T-helper 2 cell (primary cell): ENCODE data around the gene LCE3C.
A peak's percentile ranks its signal among the peaks of the same experiment; 100 is the strongest.
"Not testable (repeated sequence)": the region's sequence is repeated elsewhere in the genome, so short reads cannot be mapped to it uniquely, and the experiment has no call there.

ENCODE experiments used
- DNase-seq, 5 experiments: peaks; one replicate each; pipeline versions ENCODE4 v3.0.0 to v3.0.0-alpha.2; 2012 to 2022
- total RNA-seq, 2 donors: gene quantifications; one replicate each; lab custom pipeline; 2026; lab: John Stamatoyannopoulos, UW

LCE3C gene, protein sequence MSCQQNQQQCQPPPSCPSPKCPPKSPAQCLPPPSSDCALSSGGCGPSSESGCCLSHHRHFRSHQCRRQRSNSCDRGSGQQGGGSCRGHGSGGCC
- 0 reads per million in 2 donors for total RNA-seq

DNA sequence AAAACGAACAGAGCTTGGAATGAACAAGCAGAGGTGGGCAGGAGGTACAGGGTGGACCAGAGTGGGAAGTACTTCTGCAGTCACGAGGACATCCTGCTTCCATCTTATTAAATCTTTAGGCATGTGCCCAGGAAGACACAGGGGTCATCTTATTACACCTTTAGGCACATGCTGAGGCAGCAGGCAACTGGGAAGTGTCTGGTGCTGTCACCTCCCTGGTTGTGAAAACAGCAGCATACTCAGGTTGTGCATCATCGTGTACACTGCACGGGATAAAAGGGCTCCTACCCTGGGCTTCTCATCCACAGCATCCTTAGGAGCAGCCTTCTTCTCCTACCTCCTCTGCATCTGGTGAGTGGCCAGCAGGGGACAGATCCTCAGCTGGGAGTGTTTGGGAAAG is at the start of gene LCE3C:
Gene LCE3C, plus strand, starts transcription at position 301 of the 400 bp plus-strand sequence. CDS start 498 bp downstream, outside the sequence.
- DNase-seq, result no peak

DNA sequence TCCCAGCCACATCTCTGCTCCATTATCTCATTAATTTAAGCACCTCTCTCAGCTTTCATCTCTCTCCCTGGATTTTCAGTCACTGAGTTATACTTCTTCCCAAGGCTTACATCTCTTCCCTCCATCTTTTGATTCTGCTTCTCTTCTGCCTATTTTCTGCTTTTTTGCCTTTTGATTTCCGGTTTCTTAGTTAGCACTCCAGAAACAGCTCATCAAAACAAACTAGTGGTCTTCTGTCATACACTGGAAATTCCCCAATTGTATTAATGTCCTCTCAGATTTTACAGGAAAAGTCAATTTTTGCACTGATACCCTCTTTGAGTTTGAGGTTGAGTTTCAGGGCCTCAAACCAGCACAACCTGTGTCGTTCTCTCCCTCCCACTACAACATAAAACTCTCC is 34.9 kb upstream of the LCE3C start:
- DNase-seq, result peak in 1 of 5 experiments; percentile 29

DNA sequence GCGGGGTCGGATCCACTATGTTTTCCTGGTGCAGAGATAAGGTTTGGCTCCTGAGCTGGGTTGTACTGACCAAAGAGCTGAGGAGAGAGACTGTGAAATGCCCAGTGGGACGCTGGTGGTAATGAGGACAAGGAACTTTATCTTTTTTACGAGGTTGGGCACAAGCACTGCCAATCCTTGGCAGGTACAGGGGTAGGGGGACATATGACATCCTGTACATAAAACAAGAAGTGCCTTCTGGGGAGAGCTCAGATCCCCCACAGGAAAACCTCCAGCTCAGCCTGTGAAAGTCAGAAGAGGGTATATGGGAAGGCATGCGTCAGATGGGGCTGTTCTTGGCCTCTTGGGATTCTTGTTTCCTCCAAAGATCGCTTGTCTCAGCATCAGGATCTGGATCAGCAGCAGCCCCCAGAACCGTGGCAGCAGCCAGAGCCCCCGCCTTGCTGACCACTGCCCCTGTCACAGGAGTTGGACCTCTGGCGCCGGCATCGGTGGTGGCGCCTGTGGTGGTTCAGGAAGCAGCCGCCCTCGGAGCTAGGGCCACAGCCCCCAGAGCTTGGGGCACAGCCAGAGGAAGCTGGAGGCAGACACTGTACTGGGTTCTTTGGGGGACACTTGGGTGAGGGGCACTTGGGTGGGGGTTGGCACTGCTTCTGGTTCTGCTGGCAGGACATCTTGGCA is 34.4 kb upstream of the LCE3C start:
- DNase-seq, result no peak

DNA sequence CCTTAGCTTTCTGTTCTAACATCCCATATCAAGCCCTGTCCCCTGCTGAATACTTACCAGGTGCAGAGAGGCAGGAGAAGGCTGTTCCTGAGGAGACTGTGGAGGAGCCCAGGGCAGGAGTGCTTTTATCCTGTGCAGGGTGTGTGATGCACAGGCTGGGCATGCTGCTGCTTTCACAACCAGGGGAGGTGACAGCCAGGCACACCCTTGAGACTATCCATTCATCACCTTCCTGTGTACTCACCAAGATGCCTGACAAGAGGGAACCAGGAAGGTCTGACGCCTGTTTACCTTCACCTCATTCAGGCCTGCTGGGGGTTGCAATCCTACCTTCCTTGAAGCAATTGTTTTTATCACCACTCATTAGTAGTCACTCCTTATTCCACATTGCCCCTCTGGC is 33.4 kb upstream of the LCE3C start, which contains the start of gene LCE3E:
Gene LCE3E, minus strand, starts transcription at position 100 of the 400 bp plus-strand sequence. CDS start 572 bp downstream, outside the sequence.
- DNase-seq, result no peak

DNA sequence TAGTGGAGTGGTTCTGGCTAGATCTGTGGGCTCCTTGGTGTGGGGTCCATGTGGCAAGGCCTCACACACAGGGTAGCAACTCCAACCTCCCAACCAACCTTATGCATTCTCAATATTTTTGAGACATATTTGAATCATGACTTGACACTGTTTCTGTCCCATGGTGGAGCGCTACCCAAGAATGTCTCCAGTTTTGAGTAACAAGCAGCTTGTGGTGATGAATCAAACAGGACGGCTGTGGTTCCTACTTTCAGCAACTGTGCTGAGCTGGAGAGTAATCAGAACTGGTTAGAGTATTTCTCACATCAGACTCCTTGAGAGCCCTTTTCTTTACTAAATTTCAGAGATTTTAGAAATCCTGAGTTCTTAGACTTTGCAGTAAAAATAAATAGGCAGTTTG is 22.9 kb upstream of the LCE3C start:
- peak in 1 of 5 experiments; percentile 88 for DNase-seq

DNA sequence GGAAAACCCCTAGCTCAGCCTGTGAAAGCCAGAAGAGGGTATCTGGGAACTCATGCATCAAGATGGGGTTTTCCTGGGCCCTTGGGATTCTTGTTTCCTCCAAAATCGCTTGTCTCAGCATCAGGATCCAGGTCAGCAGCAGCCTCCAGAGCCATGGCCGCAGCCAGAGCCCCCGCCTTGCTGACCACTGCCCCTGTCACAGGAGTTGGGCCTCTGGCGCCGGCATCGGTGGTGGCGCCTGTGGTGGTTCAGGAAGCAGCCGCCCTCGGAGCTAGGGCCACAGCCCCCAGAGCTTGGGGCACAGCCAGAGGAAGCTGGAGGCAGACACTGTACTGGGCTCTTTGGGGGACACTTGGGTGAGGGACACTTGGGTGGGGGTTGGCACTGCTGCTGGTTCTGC is 20.5 kb upstream of the LCE3C start:
- not testable (repeated sequence) for DNase-seq

DNA sequence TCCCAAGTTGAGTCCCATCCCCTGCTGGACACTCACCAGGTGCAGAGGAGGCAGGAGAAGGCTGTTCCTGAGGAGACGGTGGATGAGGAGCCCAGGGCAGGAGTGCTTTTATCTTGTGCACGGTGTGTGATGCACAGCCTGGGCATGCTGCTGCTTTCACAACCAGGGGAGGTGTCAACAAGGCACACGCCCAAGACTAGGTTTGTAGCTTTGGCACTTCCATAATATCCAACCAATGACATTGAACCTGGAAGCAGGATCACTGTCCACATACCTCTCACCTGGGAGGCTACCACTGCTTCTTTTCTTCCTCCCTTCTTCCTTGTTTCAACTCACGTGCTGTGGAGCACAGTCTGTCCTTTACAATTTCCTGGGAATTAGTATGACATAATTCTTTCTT is 19.6 kb upstream of the LCE3C start, which contains the start of gene LCE3D:
Gene LCE3D, minus strand, starts transcription at position 84 of the 400 bp plus-strand sequence. CDS start 580 bp downstream, outside the sequence.
- DNase-seq, result no peak

DNA sequence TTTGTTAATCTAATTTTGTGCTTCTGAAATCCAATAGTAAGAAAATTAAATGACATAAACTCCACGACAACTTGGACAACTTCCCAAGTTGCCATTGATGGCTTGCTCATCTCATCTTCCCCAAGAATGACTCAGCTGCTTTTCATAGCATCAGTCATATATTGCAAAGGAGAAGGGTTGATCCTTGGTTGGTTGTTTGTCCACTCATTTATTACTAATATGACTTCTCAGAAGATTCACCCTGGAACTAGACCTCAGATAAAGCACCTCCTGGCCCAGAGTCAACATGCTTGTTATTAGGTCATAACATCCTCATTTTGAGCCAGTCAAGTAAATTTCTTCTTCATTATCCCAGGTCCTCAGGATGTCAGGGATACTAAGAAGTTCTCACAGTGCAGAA is 17.4 kb upstream of the LCE3C start:
- no peak for DNase-seq

DNA sequence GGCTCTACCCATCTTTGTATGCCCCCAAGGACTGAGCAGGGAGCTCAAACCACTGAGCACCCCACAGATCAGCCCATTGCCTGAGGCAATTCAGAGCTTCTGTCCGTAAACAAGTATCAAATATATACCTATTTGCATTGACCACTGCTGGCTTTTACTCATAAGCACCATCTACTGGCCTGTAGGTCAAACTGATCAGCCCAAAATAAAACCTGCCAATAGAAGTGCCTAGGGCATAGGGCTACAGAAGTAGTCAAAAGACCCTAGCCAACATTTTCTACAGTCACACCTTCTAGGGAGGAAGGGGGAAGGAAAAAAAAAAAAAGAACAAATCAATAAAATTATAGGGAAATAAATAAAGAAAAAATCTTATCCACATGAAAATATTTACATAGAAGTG is 14.4 kb upstream of the LCE3C start:
- no peak for DNase-seq

DNA sequence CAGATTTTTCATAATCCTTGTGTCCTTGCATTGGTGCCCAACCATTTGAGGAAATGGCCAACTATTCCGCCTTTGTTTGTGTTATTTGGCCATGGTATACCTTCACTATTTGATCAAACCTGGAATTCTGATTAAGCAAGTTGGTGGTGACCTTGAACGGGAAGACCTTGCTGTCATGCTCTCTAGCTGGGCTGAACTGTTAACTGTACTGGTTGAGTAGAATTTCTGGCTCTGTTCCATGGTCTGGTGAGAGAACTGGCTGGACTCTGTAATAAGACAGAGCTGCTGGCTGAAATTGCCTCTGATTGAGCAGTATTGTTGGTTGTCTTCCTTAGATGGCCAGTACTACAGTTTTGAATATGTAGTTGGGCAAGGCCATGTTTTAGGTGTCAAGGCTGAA is 3.0 kb upstream of the LCE3C start:
- no peak for DNase-seq

DNA sequence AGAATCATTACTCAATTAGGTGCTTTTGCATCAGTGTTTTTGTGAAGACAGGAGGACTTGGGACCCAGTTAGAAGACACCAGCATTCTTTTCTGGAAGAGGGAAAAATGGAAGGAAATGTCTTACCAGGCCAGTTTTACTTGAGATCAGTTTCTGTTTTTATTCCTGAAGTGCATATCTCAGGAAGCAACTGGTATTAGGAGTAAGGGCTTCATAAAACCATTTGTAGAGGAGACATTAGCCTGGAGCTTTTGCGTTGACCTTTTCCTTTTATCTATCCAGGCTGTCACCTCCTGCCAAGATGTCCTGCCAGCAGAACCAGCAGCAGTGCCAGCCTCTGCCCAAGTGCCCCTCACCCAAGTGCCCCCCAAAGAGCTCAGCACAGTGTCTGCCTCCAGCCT is 13.5 kb downstream of the LCE3C start, which contains the start of gene LCE3B:
Gene LCE3B, plus strand, starts transcription at position 301 of the 400 bp plus-strand sequence. Its CDS starts 0 bp downstream, at position 301.
- no peak for DNase-seq

DNA sequence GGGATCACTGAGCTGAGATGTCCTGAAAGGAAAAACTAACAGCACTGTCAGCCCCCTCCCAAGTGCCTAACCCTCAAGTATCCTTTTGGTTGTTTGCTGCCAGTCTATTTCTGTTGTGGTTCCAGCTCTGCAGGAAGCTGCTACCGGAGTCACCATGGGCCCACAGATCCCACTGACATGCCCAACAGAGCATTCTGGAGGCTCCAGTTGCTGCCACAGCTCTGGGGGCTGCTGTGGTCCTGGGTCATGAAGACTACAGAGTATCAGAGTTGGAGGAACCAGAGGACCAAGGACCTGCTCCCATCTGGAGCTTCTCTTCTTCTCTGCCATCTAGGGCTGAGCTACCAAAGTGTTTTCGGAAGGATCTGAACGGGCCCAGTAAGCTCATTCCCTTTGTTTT is 22.0 kb downstream of the LCE3C start:
- DNase-seq, result no peak

DNA sequence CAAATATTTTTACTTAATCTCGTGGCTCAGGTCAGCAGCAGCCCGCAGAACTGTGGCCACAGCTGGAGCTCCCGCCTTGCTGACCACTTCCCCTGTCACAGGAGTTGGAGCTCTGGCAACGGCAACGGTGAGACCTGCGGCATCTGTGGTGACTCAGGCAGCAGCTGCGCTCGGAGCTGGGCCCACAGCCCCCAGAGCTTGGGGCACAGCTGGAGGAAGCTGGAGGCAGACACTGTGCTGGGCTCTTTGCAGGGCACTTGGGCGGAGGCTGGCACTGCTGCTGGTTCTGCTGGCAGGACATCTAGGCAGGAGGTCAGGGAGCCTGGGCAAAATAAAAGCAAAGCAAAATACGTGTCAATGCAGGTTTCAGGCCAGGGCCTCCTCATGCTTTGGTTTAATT is 22.8 kb downstream of the LCE3C start, which contains the start of gene LCE3A:
Gene LCE3A, minus strand, starts transcription at position 301 of the 400 bp plus-strand sequence. Its CDS starts 0 bp downstream, at position 301.
- DNase-seq, result peak in 1 of 5 experiments; percentile 46

DNA sequence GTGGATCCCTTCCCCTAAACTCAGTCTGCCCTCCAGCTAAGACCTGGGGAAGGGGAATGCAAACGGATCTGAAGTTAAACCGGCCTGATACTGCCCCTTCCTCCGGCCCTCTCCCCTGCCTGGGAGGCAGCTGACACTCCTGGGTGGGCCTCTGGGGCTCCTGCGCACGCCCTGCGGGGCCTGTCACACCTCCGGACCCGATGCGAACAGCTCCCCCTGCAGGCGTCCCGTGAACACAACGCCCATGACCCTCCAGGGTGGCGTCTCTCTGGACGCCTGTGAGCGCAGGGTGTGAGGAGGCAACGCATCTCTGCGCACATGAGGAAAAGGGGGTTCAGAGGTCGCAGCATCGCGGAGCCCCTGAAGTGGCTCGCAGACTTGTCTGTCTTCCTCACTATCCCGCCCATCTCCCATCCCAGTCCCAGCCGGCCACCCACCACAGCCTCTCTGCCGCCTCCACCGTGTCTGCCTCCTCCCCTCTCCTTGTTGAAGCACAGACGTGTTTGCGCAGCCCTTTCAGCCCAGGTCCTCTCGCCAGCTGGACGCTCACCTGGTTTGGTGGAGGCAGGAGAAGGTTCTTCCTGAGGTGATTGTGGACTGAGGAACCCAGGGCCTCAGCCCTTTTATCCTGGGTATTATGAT is 23.3 kb downstream of the LCE3C start:
- DNase-seq, result peak in 1 of 5 experiments; percentile 35

DNA sequence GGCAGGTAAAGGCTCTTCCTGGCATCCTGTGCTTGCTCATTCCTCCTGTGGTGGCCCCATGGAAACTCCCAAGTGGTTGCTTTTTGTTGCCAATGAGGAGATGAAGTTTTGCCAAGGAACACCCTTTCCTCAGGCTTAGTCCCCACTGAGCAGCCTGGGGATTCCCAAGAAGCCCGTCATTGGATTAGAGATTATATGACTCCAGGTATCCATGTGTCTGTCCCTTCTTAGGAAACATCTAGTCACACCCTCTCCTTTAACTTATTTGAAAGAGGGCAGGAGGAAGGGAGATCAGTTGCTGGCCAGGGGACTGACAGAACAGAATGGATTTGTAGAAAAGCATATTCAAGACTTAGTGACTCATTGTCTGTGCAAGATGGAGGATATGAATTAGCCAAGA is 26.7 kb downstream of the LCE3C start:
- DNase-seq, result no peak

DNA sequence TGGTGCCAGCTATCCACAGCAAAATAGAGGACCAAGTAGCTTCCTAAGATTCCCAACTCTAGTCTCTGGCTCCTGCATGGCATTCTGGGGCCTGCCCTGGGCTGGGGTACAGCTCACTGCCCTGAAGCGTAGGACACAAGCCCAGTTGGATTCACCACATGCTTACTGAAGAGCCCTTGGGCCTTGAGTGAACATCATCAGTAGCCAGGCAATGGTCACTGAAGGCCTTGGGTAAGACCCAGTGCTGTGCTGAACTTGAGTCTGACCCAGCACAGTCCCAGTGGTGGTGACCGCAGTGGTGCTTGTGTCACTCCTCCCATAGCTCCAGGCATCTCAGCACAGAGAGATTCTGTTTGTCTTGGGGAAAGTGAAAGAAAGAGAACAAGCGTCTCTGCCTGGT is 30.6 kb downstream of the LCE3C start:
- DNase-seq, result no peak

DNA sequence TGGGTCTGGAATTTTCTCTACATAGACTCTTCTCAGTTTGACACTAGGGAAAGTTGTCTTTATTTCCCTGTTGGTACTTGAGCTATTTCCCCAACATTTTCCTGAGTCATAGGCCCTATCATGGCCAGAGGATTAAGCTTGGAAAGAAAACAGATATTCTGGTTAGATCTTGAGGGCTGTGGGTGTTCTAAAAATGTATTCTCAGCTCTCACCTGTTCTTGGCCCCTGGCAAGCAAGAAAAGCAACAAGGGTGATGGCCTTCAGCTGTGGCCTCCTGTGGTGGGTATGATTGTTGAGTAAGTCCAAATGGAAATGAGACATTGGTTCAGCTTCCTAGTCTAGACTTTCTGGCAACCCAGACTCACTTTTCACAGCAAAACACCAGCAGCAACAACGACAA is 40.3 kb downstream of the LCE3C start:
- no peak for DNase-seq

DNA sequence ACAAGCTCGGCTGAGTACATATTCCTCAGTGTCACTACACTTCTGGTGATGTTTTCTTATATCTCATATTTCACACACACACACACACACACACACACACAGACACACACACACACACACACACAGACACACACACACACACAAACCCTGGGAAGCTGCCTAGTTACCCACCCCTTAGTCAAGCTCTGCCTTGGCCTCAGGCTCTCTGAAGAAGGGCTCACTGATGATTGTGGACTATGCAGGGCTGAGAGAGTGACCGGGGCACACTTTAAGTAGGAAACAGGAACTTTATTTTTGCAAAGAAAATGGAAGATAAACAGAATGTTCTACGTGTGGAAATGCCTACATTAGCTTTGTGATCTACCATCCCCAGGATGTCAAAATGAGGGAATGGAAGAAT is 43.9 kb downstream of the LCE3C start:
- DNase-seq, result no peak

DNA sequence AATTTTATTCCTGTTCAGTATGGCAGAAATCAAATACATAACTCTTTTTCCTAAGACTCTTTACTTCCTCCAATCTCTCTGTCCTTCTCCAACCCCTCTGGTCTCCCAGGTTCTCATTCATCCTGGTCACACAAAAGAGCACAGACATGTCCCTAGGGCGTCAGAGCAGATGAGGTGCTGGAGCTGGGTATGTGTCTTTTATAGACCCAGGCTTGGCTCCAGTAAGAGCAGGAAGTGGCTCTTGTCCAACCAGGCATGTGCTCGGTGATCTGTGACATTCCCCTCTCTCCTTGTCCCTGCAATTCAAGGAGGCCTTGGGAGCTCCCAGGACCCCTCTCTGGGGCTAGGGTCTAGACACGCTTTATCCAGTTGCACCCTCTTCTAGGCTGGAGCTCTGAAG is 45.1 kb downstream of the LCE3C start:
- no peak for DNase-seq

DNA sequence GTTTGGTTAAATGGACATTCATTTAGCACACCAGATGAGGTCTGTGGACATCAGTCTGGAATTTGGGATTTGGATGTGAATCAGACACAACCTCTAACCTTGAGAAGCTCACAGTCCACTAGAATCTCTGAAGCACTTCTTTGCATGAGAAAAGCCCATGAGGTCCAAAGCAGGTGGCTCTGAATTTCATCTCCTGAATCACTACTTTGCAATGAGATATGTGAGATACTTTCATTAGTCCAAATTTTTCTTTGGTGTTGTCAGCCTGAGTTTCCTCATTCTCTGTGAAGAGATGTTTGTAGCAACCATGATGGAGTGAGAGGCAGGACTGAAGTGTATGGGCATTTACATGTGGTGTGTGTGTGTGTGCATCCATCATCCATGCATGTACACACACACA is 46.6 kb downstream of the LCE3C start:
- DNase-seq, result no peak
